ENCODE measurements around the gene FBXO15.

FBXO15 gene

GRCh38 chr18:74064510-74064909 is 83.1 kb downstream of the FBXO15 start:
- no peak for TF ChIP-seq CTCF (IDR thresholded peaks at IDR 0.05; ENCODE audit: low read length)
- TF ChIP-seq EZH2 (optimal IDR thresholded peaks at IDR 0.05; ENCODE audit: low read depth, low read length) = no peak
- TF ChIP-seq EZH2phosphoT487 (IDR thresholded peaks at IDR 0.05; ENCODE audit: low read length) = no peak
- H4K20me1 ChIP-seq (ENCODE audit: insufficient read depth, low read length) = no peaks in the 10 kb centered on the region
- H3K36me3 ChIP-seq (replicated peaks; ENCODE audit: insufficient read depth, low read length) = no peaks in the 10 kb centered on the region
- no peak overlapping the region for H3K4me2 ChIP-seq (ENCODE audit: low read depth, low read length)
- H2AFZ ChIP-seq (ENCODE audit: low read length) = no peak overlapping the region
- DNase-seq = no peak
- H3K27me3 ChIP-seq (replicated peaks; ENCODE audit: insufficient read depth, low read length) = no peaks in the 10 kb centered on the region
- H3K79me2 ChIP-seq (ENCODE audit: low read length) = no peaks in the 10 kb centered on the region
- H3K9me2 ChIP-seq (replicated peaks; ENCODE audit: insufficient read depth, low read length) = no peaks in the 10 kb centered on the region
- no peak overlapping the region for H3K27ac ChIP-seq (ENCODE audit: low read length)
- no peaks in the 10 kb centered on the region for H3K9me3 ChIP-seq (replicated peaks; ENCODE audit: insufficient read depth, low read length)
- no peak overlapping the region for H3K4me3 ChIP-seq (ENCODE audit: low read length)
- no peak overlapping the region for H3K9ac ChIP-seq (ENCODE audit: low read length)
- no peaks in the 10 kb centered on the region for H3F3A ChIP-seq (ENCODE audit: insufficient read depth, low read length)
- no peaks in the 10 kb centered on the region for H3K4me1 ChIP-seq (ENCODE audit: low read length)

- H3K4me3 ChIP-seq (ENCODE audit: low read length) = no peak overlapping the region
- no peaks in the 10 kb centered on the region for H3K9me2 ChIP-seq (replicated peaks; ENCODE audit: insufficient read depth, low read length)
- no peak overlapping the region for H3K4me2 ChIP-seq (ENCODE audit: low read depth, low read length)
These were observed 84.1 kb downstream of the FBXO15 start for GRCh38 chr18:74063557-74063956.

GRCh38 chr18:74063023-74063422 is 84.6 kb downstream of the FBXO15 start:
- Histone ChIP-seq H3K9ac (ENCODE audit: low read length) (no peak overlapping the region), H3K4me1 (ENCODE audit: low read length) (no peaks in the 10 kb centered on the region), H3K9me3 (replicated peaks; ENCODE audit: insufficient read depth, low read length) (no peaks in the 10 kb centered on the region), H3K27me3 (replicated peaks; ENCODE audit: insufficient read depth, low read length) (no peaks in the 10 kb centered on the region), H3K79me2 (ENCODE audit: low read length) (no peaks in the 10 kb centered on the region), H3K4me2 (ENCODE audit: low read depth, low read length) (no peak overlapping the region), H3K27ac (ENCODE audit: low read length) (no peak overlapping the region), H2AFZ (ENCODE audit: low read length) (no peak overlapping the region), H4K20me1 (ENCODE audit: insufficient read depth, low read length) (no peaks in the 10 kb centered on the region), H3K36me3 (replicated peaks; ENCODE audit: insufficient read depth, low read length) (no peaks in the 10 kb centered on the region), H3F3A (ENCODE audit: insufficient read depth, low read length) (no peaks in the 10 kb centered on the region), H3K4me3 (ENCODE audit: low read length) (no peak overlapping the region), H3K9me2 (replicated peaks; ENCODE audit: insufficient read depth, low read length) (no peaks in the 10 kb centered on the region)
- no peak for DNase-seq
- no peak for TF ChIP-seq CTCF (IDR thresholded peaks at IDR 0.05; ENCODE audit: low read length)
- TF ChIP-seq EZH2 (optimal IDR thresholded peaks at IDR 0.05; ENCODE audit: low read depth, low read length) = no peak
- TF ChIP-seq EZH2phosphoT487 (IDR thresholded peaks at IDR 0.05; ENCODE audit: low read length) = no peak

More at GRCh38 chr18:74063557-74063956, 84.1 kb downstream of the FBXO15 start:
- Histone ChIP-seq H3K36me3 (replicated peaks; ENCODE audit: insufficient read depth, low read length) (no peaks in the 10 kb centered on the region), H2AFZ (ENCODE audit: low read length) (no peak overlapping the region), H4K20me1 (ENCODE audit: insufficient read depth, low read length) (no peaks in the 10 kb centered on the region), H3K27ac (ENCODE audit: low read length) (no peak overlapping the region), H3K79me2 (ENCODE audit: low read length) (no peaks in the 10 kb centered on the region), H3K9ac (ENCODE audit: low read length) (no peak overlapping the region), H3K27me3 (replicated peaks; ENCODE audit: insufficient read depth, low read length) (no peaks in the 10 kb centered on the region), H3K9me3 (replicated peaks; ENCODE audit: insufficient read depth, low read length) (no peaks in the 10 kb centered on the region), H3F3A (ENCODE audit: insufficient read depth, low read length) (no peaks in the 10 kb centered on the region), H3K4me1 (ENCODE audit: low read length) (no peaks in the 10 kb centered on the region)
- DNase-seq = no peak
- TF ChIP-seq EZH2 (optimal IDR thresholded peaks at IDR 0.05; ENCODE audit: low read depth, low read length) = no peak
- no peak for TF ChIP-seq CTCF (IDR thresholded peaks at IDR 0.05; ENCODE audit: low read length)
- TF ChIP-seq EZH2phosphoT487 (IDR thresholded peaks at IDR 0.05; ENCODE audit: low read length) = no peak

All from MM.1S (cell line).